GM12873 (cell line): ENCODE measurements around the gene CDK19.

Source experiments
- CTCF ChIP-seq: IDR thresholded peaks from 2 replicates; pipeline ENCODE4 v1.5.1; 2012; ENCODE audit warnings: low read depth, mild to moderate bottlenecking, moderate library complexity, low read length, control low read depth; ENCODE audit not compliant: insufficient read depth; ENCODE audit errors: missing control alignments

The CDK19 gene

GRCh38 chr6:110681543-110682459, 133.5 kb downstream of the CDK19 start:
- no peak for TF ChIP-seq CTCF

DNA sequence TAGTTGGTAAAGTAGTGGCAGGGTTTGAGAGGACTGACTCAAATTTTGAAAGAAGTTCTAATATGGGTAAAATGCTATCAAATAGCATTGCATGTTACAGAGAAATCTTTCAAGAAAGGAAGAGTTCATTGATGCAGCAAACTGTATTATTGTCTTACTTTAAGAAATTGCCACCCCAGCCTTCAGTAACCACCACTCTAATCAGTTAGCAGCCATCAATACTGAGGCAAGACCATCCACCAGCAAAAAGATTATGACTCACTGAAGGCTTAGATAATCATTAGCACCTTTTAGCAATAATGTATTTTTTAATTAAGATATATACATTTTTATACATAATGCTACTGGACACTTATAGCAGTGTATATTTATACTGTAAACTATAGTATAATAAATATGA, 138.9 kb downstream of the CDK19 start:
- no peak for TF ChIP-seq CTCF

DNA sequence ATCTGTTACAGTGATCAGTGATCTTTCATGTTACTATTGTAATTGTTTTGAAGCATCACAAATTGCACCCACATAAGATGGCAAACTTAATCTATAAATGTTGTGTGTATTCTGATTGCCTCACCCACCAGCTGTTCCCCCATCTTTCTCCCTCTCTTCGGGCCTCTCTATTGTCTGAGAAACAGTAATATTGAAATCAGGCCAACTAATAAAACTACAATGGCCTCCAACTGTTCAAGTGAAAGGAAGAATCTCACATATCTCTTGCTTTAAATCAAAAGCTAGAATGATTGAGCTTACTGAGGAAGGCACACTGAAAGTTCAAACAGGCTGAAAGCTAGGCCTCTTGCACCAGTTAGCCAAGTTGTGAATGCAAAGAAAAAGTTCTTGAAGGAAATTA, 141.2 kb downstream of the CDK19 start:
- TF ChIP-seq CTCF = no peak

GRCh38 chr6:110672122-110672521, 143.1 kb downstream of the CDK19 start:
- no peak for TF ChIP-seq CTCF

DNA sequence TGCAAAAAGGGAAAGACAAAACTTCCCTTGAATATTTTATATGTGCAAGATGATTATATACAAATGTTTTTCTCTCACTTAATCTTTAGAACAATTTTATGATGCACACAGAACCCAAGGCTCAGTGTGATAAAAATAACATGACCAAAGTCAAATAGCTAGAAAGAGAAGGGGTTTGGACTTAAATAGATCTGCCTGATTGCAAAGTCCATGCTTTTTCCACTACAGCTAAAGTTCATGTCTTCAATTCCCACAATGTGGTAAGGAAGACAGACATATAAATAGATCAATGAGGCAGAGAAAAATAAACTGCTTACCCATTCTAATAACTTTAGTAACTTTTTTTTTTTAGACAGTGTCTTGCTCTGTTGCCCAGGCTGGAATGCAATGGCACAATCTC, 143.8 kb downstream of the CDK19 start:
- no peak for TF ChIP-seq CTCF

DNA sequence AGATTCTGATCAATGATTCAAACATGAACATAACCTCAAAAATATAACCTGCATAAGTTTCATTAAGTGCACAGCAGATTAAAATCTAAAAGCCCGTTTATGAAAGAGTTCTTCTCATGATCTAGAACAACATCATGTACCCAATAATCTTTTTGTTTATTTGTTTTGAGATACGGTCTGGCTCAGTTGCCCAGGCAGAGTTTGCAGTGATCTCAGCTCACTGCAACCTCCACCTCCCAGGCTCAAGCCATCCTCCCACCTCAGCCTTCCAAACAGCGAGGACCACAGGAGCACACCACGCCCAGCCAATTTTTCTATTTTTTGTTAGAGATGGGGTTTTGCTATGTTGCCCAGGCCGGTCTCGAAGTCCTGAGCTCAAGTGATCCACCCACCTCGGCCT, 149.7 kb downstream of the CDK19 start:
- TF ChIP-seq CTCF = no peak

- TF ChIP-seq CTCF = no peak
Measured at GRCh38 chr6:110664933-110665332, 150.3 kb downstream of the CDK19 start.
